Ovary (tissue), 3 donors: Measurements from ENCODE around the gene WDR86.

Source experiments
- EP300 ChIP-seq: sonication (generic); formaldehyde crosslinking; IDR thresholded peaks from one replicate; pipeline ENCODE4 v1.6.1; 2017; ENCODE audit warnings: antibody characterized with exemption
- POLR2A ChIP-seq: fragments of 450-650 bp; IDR thresholded peaks from one replicate; pipeline ENCODE4 v1.6.1; 2017; ENCODE audit warnings: antibody characterized with exemption, mild to moderate bottlenecking, moderate library complexity
- TF ChIP-seq, protein P1 (sequence below), 3 donors: fragments of 450-650 bp in 2 of 3; fragments of 200-600 bp in 1 of 3; IDR thresholded peaks; one replicate each; pipeline versions ENCODE4 v1.5.1 to v1.8.0; 2016 to 2022; ENCODE audit warnings: antibody characterized with exemption in 3 of 3, mild to moderate bottlenecking in 1 of 3
- donor health status: DM: no; HTN: no; CAD: no.

GRCh38 chr7:151387161-151388006 is 22.5 kb downstream of the WDR86 start:
- TF ChIP-seq, protein P1, sequence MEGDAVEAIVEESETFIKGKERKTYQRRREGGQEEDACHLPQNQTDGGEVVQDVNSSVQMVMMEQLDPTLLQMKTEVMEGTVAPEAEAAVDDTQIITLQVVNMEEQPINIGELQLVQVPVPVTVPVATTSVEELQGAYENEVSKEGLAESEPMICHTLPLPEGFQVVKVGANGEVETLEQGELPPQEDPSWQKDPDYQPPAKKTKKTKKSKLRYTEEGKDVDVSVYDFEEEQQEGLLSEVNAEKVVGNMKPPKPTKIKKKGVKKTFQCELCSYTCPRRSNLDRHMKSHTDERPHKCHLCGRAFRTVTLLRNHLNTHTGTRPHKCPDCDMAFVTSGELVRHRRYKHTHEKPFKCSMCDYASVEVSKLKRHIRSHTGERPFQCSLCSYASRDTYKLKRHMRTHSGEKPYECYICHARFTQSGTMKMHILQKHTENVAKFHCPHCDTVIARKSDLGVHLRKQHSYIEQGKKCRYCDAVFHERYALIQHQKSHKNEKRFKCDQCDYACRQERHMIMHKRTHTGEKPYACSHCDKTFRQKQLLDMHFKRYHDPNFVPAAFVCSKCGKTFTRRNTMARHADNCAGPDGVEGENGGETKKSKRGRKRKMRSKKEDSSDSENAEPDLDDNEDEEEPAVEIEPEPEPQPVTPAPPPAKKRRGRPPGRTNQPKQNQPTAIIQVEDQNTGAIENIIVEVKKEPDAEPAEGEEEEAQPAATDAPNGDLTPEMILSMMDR (IDR thresholded peaks at IDR 0.05), result no peak
- TF ChIP-seq EP300 (no peak), POLR2A (no peak)
